OCI-LY7 (cell line): ENCODE results near the gene MSH3. TPM values are rescaled to one million over a fixed set of nuclear protein-coding genes. Genes with fewer than 3 reads are reported as not detected.

ENCODE experiments used
- BruUV-seq: library from RNA; stranded (reverse); fragments of 400-500 nt; replicated peaks from 2 replicates; lab custom pipeline; 2021; lab: Mats Ljungman, UMichigan
- CTCF ChIA-PET: fragments of 300-600 bp; sonication (Branson Sonifier 250); formaldehyde crosslinking; loops from one replicate; lab custom pipeline; 2022; ENCODE audit warnings: antibody characterized with exemption; ENCODE audit not compliant: unreplicated experiment; lab: Charles Lee
- POLR2A ChIA-PET: fragments of 300-600 bp; sonication (Branson Sonifier 250); formaldehyde crosslinking; loops from one replicate; lab custom pipeline; 2022; ENCODE audit warnings: antibody characterized with exemption; lab: Charles Lee
- DNase-seq: peaks from one replicate; pipeline ENCODE4 v3.0.0-alpha.2; 2015; ENCODE audit warnings: low spot score
- H2AFZ ChIP-seq: fragments of 200-600 bp; sonication (generic), shearing (Covaris generic); 2 replicates; pipeline ENCODE4 v1.6.1; 2014; ENCODE audit warnings: mild to moderate bottlenecking, antibody characterized with exemption, low read length, moderate library complexity
- H3K27ac ChIP-seq: fragments of 200-600 bp; sonication (generic); 2 replicates; pipeline ENCODE4 v1.5.1; 2014; ENCODE audit warnings: mixed run types, low read depth, mild to moderate bottlenecking, moderate library complexity, low read length, inconsistent platforms; ENCODE audit not compliant: poor library complexity, severe bottlenecking
- H3K36me3 ChIP-seq: fragments of 200-600 bp; sonication (generic); 2 replicates; pipeline ENCODE4 v1.6.1; 2014; ENCODE audit warnings: mild to moderate bottlenecking, antibody characterized with exemption, low read length, moderate library complexity, mixed read lengths; ENCODE audit not compliant: insufficient read depth
- H3K4me1 ChIP-seq: fragments of 200-600 bp; sonication (generic); 2 replicates; pipeline ENCODE4 v1.5.1; 2014; ENCODE audit warnings: mild to moderate bottlenecking, low read length; ENCODE audit not compliant: insufficient read depth, poor library complexity, severe bottlenecking
- H3K4me2 ChIP-seq: fragments of 200-600 bp; sonication (generic); 2 replicates; pipeline ENCODE4 v1.6.1; 2014; ENCODE audit warnings: mild to moderate bottlenecking, low read length
- H3K4me3 ChIP-seq: fragments of 200-600 bp; sonication (generic); 2 replicates; pipeline ENCODE4 v1.5.1; 2014; ENCODE audit warnings: mild to moderate bottlenecking, low read depth, low read length; ENCODE audit not compliant: poor library complexity, severe bottlenecking
- H3K79me2 ChIP-seq: fragments of 200-600 bp; sonication (generic); 2 replicates; pipeline ENCODE4 v1.6.1; 2016; ENCODE audit warnings: low read depth, mild to moderate bottlenecking, low read length, moderate library complexity, mixed read lengths; ENCODE audit not compliant: insufficient read depth
- H3K9me2 ChIP-seq: fragments of 200-600 bp; sonication (generic); 2 replicates; pipeline ENCODE4 v1.6.1; 2016; ENCODE audit warnings: mild to moderate bottlenecking, low read length, mixed read lengths; ENCODE audit not compliant: insufficient read depth
- H3K9me3 ChIP-seq: fragments of 200-600 bp; sonication (generic); 2 replicates; pipeline ENCODE4 v1.6.1; 2014; ENCODE audit warnings: mild to moderate bottlenecking, mixed run types, low read length, mixed read lengths
- H4K20me1 ChIP-seq: fragments of 200-600 bp; sonication (generic); 2 replicates; pipeline ENCODE4 v1.6.1; 2014; ENCODE audit warnings: mild to moderate bottlenecking, antibody characterized with exemption, low read length, moderate library complexity, mixed read lengths; ENCODE audit not compliant: insufficient read depth
- CTCF ChIP-seq: fragments of 200-600 bp; sonication (generic); conservative IDR thresholded peaks from 2 replicates; pipeline ENCODE4 v1.5.1; 2014; ENCODE audit warnings: mild to moderate bottlenecking, antibody characterized with exemption, low read length, moderate library complexity, mixed read lengths
- EZH2phosphoT487 ChIP-seq: fragments of 200-600 bp; sonication (generic); IDR thresholded peaks from 2 replicates; pipeline ENCODE4 v1.6.1; 2018; ENCODE audit warnings: low read depth, borderline replicate concordance, mild to moderate bottlenecking, mixed run types, antibody characterized with exemption, low read length, moderate library complexity, mixed read lengths
- intact Hi-C: fragments of 100-400 bp; cut with micrococcal nuclease; formaldehyde crosslinking; loops from one replicate; pipeline ENCODE4 v1.10.0; 2022; ENCODE audit not compliant: unreplicated experiment
- total RNA-seq, 2 experiments: library from RNA; depleted of rRNA in 1 of 2; stranded (reverse); fragments of >200 nt in 1 of 2; shearing (Covaris generic) in 1 of 2; gene quantifications; 2 replicates each; pipeline ENCODE4 v1.2.3, GENCODE V29; 2014 to 2022

The MSH3 gene
- total RNA-seq, 2 experiments from 2014 or later: 15.4 to 28.3 TPM

GRCh38 chr5:80867233-80867632, 212.8 kb downstream of the MSH3 start:
- H4K20me1 ChIP-seq: no peaks in the 10 kb centered on the region
- intact Hi-C loops: no loop called here
- H3K4me3 ChIP-seq: no peak overlapping the region
- no peak for TF ChIP-seq CTCF
- TF ChIP-seq EZH2phosphoT487: no peak
- no TSS peak for BruUV-seq
- H3K9me2 ChIP-seq: no peaks in the 10 kb centered on the region
- no peaks in the 10 kb centered on the region for H3K9me3 ChIP-seq
- no peak overlapping the region for H3K27ac ChIP-seq
- no peak overlapping the region for H3K4me2 ChIP-seq
- H3K4me1 ChIP-seq: no peaks in the 10 kb centered on the region
- H3K79me2 ChIP-seq: no peaks in the 10 kb centered on the region
- peaks cover 69% of the 10 kb centered on the region for H3K36me3 ChIP-seq
- CTCF ChIA-PET: no interaction called here
- no peak for DNase-seq
- no peak overlapping the region for H2AFZ ChIP-seq
- POLR2A ChIA-PET: no interaction called here

- Histone ChIP-seq H3K4me2 (no peak overlapping the region), H3K4me3 (no peak overlapping the region), H4K20me1 (no peaks in the 10 kb centered on the region), H2AFZ (no peak overlapping the region), H3K79me2 (no peaks in the 10 kb centered on the region), H3K9me3 (no peaks in the 10 kb centered on the region), H3K36me3 (peaks cover 85% of the 10 kb centered on the region), H3K9me2 (no peaks in the 10 kb centered on the region), H3K4me1 (no peaks in the 10 kb centered on the region), H3K27ac (no peak overlapping the region)
- no peak for DNase-seq
- BruUV-seq: no TSS peak
- intact Hi-C loops: no loop called here
- ChIA-PET CTCF (no interaction called here), POLR2A (interaction anchor here (0.6 kb wide), 1 partner anchor 1716 kb away, joined by 3 read pairs; no protein-coding TSS in a partner anchor)
- TF ChIP-seq EZH2phosphoT487: no peak
- TF ChIP-seq CTCF: no peak
These were observed 216.0 kb downstream of the MSH3 start for GRCh38 chr5:80870442-80870841.

GRCh38 chr5:80871541-80871961, 217.1 kb downstream of the MSH3 start:
- TF ChIP-seq CTCF (no peak), EZH2phosphoT487 (no peak)
- no peaks in the 10 kb centered on the region for H3K9me2 ChIP-seq
- H3K4me2 ChIP-seq: no peak overlapping the region
- BruUV-seq: no TSS peak
- H3K27ac ChIP-seq: no peak overlapping the region
- no peak overlapping the region for H2AFZ ChIP-seq
- CTCF ChIA-PET: no interaction called here
- H3K9me3 ChIP-seq: no peaks in the 10 kb centered on the region
- no peak for DNase-seq
- POLR2A ChIA-PET: no interaction called here
- no peak overlapping the region for H3K4me3 ChIP-seq
- no peaks in the 10 kb centered on the region for H3K79me2 ChIP-seq
- intact Hi-C loops: no loop called here
- H3K36me3 ChIP-seq: peaks cover 82% of the 10 kb centered on the region
- no peaks in the 10 kb centered on the region for H4K20me1 ChIP-seq
- H3K4me1 ChIP-seq: no peaks in the 10 kb centered on the region
